HepG2 (cell line): ENCODE measurements around the gene PRPSAP1. TPM values are rescaled to one million over a fixed set of nuclear protein-coding genes. Genes with fewer than 3 reads are reported as not detected.

Experiments
- ATRX ChIP-seq: sonication (generic); formaldehyde crosslinking; IDR thresholded peaks from 2 replicates; pipeline ENCODE4 v1.4.0; 2020; ENCODE audit warnings: missing genetic modification reagents, borderline replicate concordance
- HNRNPH1 ChIP-seq: fragments of 200-400 bp; formaldehyde crosslinking; optimal IDR thresholded peaks from 2 replicates; pipeline ENCODE3; 2017; ENCODE audit warnings: mild to moderate bottlenecking, low read depth, low read length
- IRX3 ChIP-seq: sonication (generic); formaldehyde crosslinking; IDR thresholded peaks from 2 replicates; pipeline ENCODE4 v1.8.1; 2023; ENCODE audit warnings: mild to moderate bottlenecking, low read depth, missing genetic modification reagents, borderline replicate concordance
- MTF2 ChIP-seq: sonication (generic); formaldehyde crosslinking; IDR thresholded peaks from 2 replicates; pipeline ENCODE4 v1.5.0; 2020; ENCODE audit warnings: missing genetic modification reagents, borderline replicate concordance
- RORA ChIP-seq: sonication (generic); formaldehyde crosslinking; IDR thresholded peaks from 2 replicates; pipeline ENCODE4 v1.5.0; 2020; ENCODE audit warnings: mild to moderate bottlenecking, missing genetic modification reagents, moderate library complexity
- SKIL ChIP-seq: sonication (generic); formaldehyde crosslinking; IDR thresholded peaks from 2 replicates; pipeline ENCODE4 v1.8.0; 2022; ENCODE audit warnings: missing genetic modification reagents, mild to moderate bottlenecking, moderate library complexity, borderline replicate concordance
- STAG1 ChIP-seq: sonication (generic); formaldehyde crosslinking; IDR thresholded peaks from 2 replicates; pipeline ENCODE4 v1.4.0; 2020; ENCODE audit warnings: missing genetic modification reagents
- ZNF207 ChIP-seq: fragments of 450-650 bp; IDR thresholded peaks from 2 replicates; pipeline ENCODE4 v1.6.1; 2016; ENCODE audit warnings: antibody characterized with exemption, borderline replicate concordance
- ZNF333 ChIP-seq: sonication (generic); formaldehyde crosslinking; IDR thresholded peaks from 2 replicates; pipeline ENCODE4 v1.4.0; 2020; ENCODE audit warnings: mild to moderate bottlenecking, missing genetic modification reagents, borderline replicate concordance
- ZNF335 ChIP-seq: sonication (generic); formaldehyde crosslinking; IDR thresholded peaks from 2 replicates; pipeline ENCODE4 v1.4.0; 2020; ENCODE audit warnings: missing genetic modification reagents
- ZNF441 ChIP-seq: sonication (generic); formaldehyde crosslinking; IDR thresholded peaks from 2 replicates; pipeline ENCODE4 v1.7.0; 2021; ENCODE audit warnings: missing genetic modification reagents, borderline replicate concordance
- ZNF552 ChIP-seq: sonication (generic); formaldehyde crosslinking; IDR thresholded peaks from 2 replicates; pipeline ENCODE4 v1.9.0; 2022; ENCODE audit warnings: missing genetic modification reagents, mild to moderate bottlenecking, borderline replicate concordance
- ZNF574 ChIP-seq: sonication (generic); formaldehyde crosslinking; IDR thresholded peaks from 2 replicates; pipeline ENCODE4 v1.4.0; 2020; ENCODE audit warnings: missing genetic modification reagents
- ZNF597 ChIP-seq: sonication (generic); formaldehyde crosslinking; IDR thresholded peaks from 2 replicates; pipeline ENCODE4 v1.5.0; 2020; ENCODE audit warnings: missing genetic modification reagents
- ZNF749 ChIP-seq: sonication (generic); formaldehyde crosslinking; IDR thresholded peaks from 2 replicates; pipeline ENCODE4 v1.8.0; 2022; ENCODE audit warnings: mild to moderate bottlenecking, missing genetic modification reagents, moderate library complexity, borderline replicate concordance
- ZNF776 ChIP-seq: sonication (generic); formaldehyde crosslinking; IDR thresholded peaks from 2 replicates; pipeline ENCODE4 v1.4.0; 2020; ENCODE audit warnings: mild to moderate bottlenecking, missing genetic modification reagents
- ZNF891 ChIP-seq: sonication (generic); formaldehyde crosslinking; IDR thresholded peaks from 2 replicates; pipeline ENCODE4 v1.5.0; 2020; ENCODE audit warnings: mild to moderate bottlenecking, missing genetic modification reagents
- polyA plus RNA-seq, 8 experiments: library from polyadenylated mRNA; depleted of rRNA in 3 of 8; stranded (reverse) in 7 of 8; unstranded in 1 of 8; fragments of >200 nt; fragmentation: Illumina TruSeq in 4 of 8; extraction: Trizol in 4 of 8; gene quantifications; 2 replicates each; pipeline versions ENCODE4 v1.2.1 to v1.2.3, GENCODE V29; 2011 to 2016; ENCODE audit warnings: low read depth in 4 of 8, missing spikeins in 1 of 8, mixed read lengths in 1 of 8; ENCODE audit not compliant: insufficient read depth in 1 of 8
- total RNA-seq, 5 experiments: library from RNA; depleted of rRNA; stranded (reverse); fragments of >200 nt; fragmentation: Illumina TruSeq; extraction: Trizol; gene quantifications; 2 replicates each; pipeline ENCODE4 v1.2.3, GENCODE V29; 2016; ENCODE audit warnings: low read depth in 1 of 5
- TF ChIP-seq, protein P1 (sequence below): sonication (generic); formaldehyde crosslinking; IDR thresholded peaks from 2 replicates; pipeline ENCODE4 v1.4.0; 2020; ENCODE audit warnings: missing genetic modification reagents
- TF ChIP-seq, protein P2 (sequence below): sonication (generic); formaldehyde crosslinking; IDR thresholded peaks from 2 replicates; pipeline ENCODE4 v1.4.0; 2020; ENCODE audit warnings: missing genetic modification reagents, mild to moderate bottlenecking, borderline replicate concordance

Gene PRPSAP1
- total and polyA plus RNA-seq, 2 of the 13 experiments (the other 11 are each of a cell fraction or from before 2014, with no cell fraction given): 91.1 to 314 TPM

DNA sequence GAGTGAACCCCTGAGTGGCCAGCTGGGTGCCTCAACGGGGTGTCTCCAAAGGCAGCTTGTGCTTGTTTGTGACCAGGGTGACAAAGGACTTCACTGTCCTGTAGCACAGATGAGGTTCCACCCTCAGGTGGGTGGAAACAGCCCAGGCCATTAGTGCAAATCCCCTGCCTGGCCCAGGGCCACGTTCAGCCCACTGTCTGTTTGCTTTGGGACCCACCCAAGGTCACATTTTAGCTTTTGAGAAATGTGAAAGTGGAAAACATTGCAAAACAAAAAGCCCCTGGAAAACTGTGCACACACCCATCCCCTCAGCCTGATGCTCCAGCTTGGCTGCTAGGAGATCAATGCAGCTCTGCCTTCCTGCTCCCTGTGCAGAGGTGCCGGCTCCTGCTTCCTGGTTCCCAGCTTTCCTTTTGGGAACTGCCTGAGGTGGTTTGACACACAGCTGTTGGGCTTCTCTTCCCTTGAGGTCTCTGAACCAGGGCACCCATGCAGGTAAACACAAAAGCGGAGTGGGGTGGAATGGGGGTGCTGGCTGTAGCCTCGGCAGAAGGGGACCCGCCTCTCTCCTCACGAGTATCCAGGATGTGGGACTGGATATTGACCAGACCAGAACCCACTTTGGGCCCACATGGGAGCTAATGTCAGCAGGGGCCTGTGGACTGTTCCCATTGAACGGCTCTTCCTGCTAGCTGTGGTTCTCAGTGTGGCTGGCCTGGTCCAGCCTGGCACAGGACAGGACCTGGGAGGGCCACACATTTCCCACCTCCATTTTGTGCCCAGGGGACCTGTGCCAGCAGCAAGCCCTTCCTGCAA, 22.8 kb upstream of the PRPSAP1 start (continued):
- TF ChIP-seq HNRNPH1 (no peak), ATRX (CRISPR knock-in tag) (no peak), ZNF891 (no peak), ZNF333 (CRISPR knock-in tag) (peak; percentile 19; the same call in 1 of the 2 replicates), STAG1 (CRISPR knock-in tag) (peak; percentile 35), SKIL (CRISPR knock-in tag) (peak; percentile 86; the same call in 1 of the 2 replicates), IRX3 (peak; percentile 76), ZNF335 (CRISPR knock-in tag) (peak; percentile 36; the same call in 1 of the 2 replicates), ZNF749 (CRISPR knock-in tag) (peak; percentile 82; the same call in 1 of the 2 replicates), ZNF552 (CRISPR knock-in tag) (no peak; the same call in 1 of the 2 replicates), ZNF597 (no peak), ZNF776 (peak; percentile 74; the same call in 1 of the 2 replicates), ZNF207 (no peak), RORA (CRISPR knock-in tag) (no peak), ZNF574 (CRISPR knock-in tag) (peak; percentile 91; the same call in 1 of the 2 replicates), ZNF441 (CRISPR knock-in tag) (no peak), MTF2 (CRISPR knock-in tag) (no peak)
- TF ChIP-seq, protein P1, sequence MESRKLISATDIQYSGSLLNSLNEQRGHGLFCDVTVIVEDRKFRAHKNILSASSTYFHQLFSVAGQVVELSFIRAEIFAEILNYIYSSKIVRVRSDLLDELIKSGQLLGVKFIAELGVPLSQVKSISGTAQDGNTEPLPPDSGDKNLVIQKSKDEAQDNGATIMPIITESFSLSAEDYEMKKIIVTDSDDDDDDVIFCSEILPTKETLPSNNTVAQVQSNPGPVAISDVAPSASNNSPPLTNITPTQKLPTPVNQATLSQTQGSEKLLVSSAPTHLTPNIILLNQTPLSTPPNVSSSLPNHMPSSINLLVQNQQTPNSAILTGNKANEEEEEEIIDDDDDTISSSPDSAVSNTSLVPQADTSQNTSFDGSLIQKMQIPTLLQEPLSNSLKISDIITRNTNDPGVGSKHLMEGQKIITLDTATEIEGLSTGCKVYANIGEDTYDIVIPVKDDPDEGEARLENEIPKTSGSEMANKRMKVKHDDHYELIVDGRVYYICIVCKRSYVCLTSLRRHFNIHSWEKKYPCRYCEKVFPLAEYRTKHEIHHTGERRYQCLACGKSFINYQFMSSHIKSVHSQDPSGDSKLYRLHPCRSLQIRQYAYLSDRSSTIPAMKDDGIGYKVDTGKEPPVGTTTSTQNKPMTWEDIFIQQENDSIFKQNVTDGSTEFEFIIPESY (CRISPR knock-in tag): peak; percentile 80
- TF ChIP-seq, protein P2, sequence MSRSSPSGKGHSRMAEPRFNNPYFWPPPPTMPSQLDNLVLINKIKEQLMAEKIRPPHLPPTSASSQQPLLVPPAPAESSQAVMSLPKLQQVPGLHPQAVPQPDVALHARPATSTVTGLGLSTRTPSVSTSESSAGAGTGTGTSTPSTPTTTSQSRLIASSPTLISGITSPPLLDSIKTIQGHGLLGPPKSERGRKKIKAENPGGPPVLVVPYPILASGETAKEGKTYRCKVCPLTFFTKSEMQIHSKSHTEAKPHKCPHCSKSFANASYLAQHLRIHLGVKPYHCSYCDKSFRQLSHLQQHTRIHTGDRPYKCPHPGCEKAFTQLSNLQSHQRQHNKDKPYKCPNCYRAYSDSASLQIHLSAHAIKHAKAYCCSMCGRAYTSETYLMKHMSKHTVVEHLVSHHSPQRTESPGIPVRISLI (CRISPR knock-in tag): peak; percentile 99
